WTC11 (cell line): ENCODE data around the gene ASTE1. TPM values are rescaled to one million over a fixed set of nuclear protein-coding genes. Genes with fewer than 3 reads are reported as not detected.

ENCODE experiments used
- ATAC-seq: fragments of 200-7000 bp; cut with Tn5 transposase; 2 replicates; pipeline ENCODE4 v1.10.0; 2021; ENCODE audit warnings: mild to moderate bottlenecking, moderate library complexity
- CTCF ChIA-PET: fragments of 300-600 bp; sonication (Branson Sonifier 250); formaldehyde crosslinking; loops from one replicate; lab custom pipeline; 2021; ENCODE audit warnings: antibody characterized with exemption; lab: Charles Lee
- POLR2A ChIA-PET: fragments of 350-600 bp; sonication (Branson Sonifier 250); formaldehyde crosslinking; loops from one replicate; lab custom pipeline; 2021; ENCODE audit warnings: antibody characterized with exemption; lab: Charles Lee
- DNase-seq: peaks from one replicate; pipeline ENCODE4 v3.0.0; 2021; ENCODE audit warnings: low spot score
- H3K27ac Mint-ChIP-seq: 2 replicates; pipeline ENCODE4 v1.8.0; 2021; ENCODE audit warnings: mixed read lengths
- H3K27me3 Mint-ChIP-seq: 2 replicates; pipeline ENCODE4 v1.8.0; 2021; ENCODE audit warnings: low read depth, mild to moderate bottlenecking, moderate library complexity, mixed read lengths
- H3K36me3 Mint-ChIP-seq: 2 replicates; pipeline ENCODE4 v1.8.0; 2021; ENCODE audit warnings: mixed read lengths
- H3K4me1 Mint-ChIP-seq: 2 replicates; pipeline ENCODE4 v1.8.0; 2022; ENCODE audit warnings: mixed read lengths
- H3K4me3 Mint-ChIP-seq: 2 replicates; pipeline ENCODE4 v1.8.0; 2021; ENCODE audit warnings: mild to moderate bottlenecking, moderate library complexity, mixed read lengths
- H3K9me3 Mint-ChIP-seq: 2 replicates; pipeline ENCODE4 v1.8.0; 2021; ENCODE audit warnings: mixed read lengths
- CREM ChIP-seq: sonication (generic); formaldehyde crosslinking; IDR thresholded peaks from 2 replicates; pipeline ENCODE4 v1.8.1; 2022; ENCODE audit warnings: mild to moderate bottlenecking, missing genetic modification reagents, moderate library complexity
- ETV6 ChIP-seq: sonication (generic); formaldehyde crosslinking; IDR thresholded peaks from 2 replicates; pipeline ENCODE4 v1.8.1; 2022; ENCODE audit warnings: mild to moderate bottlenecking, missing genetic modification reagents
- GABPB1 ChIP-seq: sonication (generic); formaldehyde crosslinking; IDR thresholded peaks from 2 replicates; pipeline ENCODE4 v1.8.1; 2023; ENCODE audit warnings: mild to moderate bottlenecking, missing genetic modification reagents
- HMGA2 ChIP-seq: fragments of 250-450 bp; sonication (Bioruptor Pico); IDR thresholded peaks from 2 replicates; pipeline ENCODE4 v1.4.0; 2021; ENCODE audit warnings: mild to moderate bottlenecking, moderate library complexity
- MAX ChIP-seq: sonication (generic); formaldehyde crosslinking; IDR thresholded peaks from 2 replicates; pipeline ENCODE4 v1.8.0; 2022; ENCODE audit warnings: mild to moderate bottlenecking, missing genetic modification reagents
- NFE2L1 ChIP-seq: sonication (generic); formaldehyde crosslinking; IDR thresholded peaks from 2 replicates; pipeline ENCODE4 v1.8.1; 2023; ENCODE audit warnings: missing genetic modification reagents
- NFYB ChIP-seq: sonication (generic); formaldehyde crosslinking; conservative IDR thresholded peaks from 2 replicates; pipeline ENCODE4 v1.8.0; 2022; ENCODE audit warnings: low read depth, missing genetic modification reagents
- RELA ChIP-seq: sonication (generic); formaldehyde crosslinking; IDR thresholded peaks from 2 replicates; pipeline ENCODE4 v1.8.1; 2022; ENCODE audit warnings: missing genetic modification reagents, mild to moderate bottlenecking, borderline replicate concordance
- SMAD4 ChIP-seq: sonication (generic); formaldehyde crosslinking; IDR thresholded peaks from 2 replicates; pipeline ENCODE4 v1.8.0; 2022; ENCODE audit warnings: mild to moderate bottlenecking, missing genetic modification reagents
- ZBTB21 ChIP-seq: sonication (generic); formaldehyde crosslinking; IDR thresholded peaks from 2 replicates; pipeline ENCODE4 v1.8.1; 2023; ENCODE audit warnings: mild to moderate bottlenecking, missing genetic modification reagents, borderline replicate concordance
- ZNF138 ChIP-seq: sonication (generic); formaldehyde crosslinking; conservative IDR thresholded peaks from 2 replicates; pipeline ENCODE4 v1.8.1; 2022; ENCODE audit warnings: mild to moderate bottlenecking, moderate library complexity, missing genetic modification reagents
- ZNF317 ChIP-seq: sonication (generic); formaldehyde crosslinking; IDR thresholded peaks from 2 replicates; pipeline ENCODE4 v1.8.1; 2023; ENCODE audit warnings: low read depth, mild to moderate bottlenecking, moderate library complexity, missing genetic modification reagents, borderline replicate concordance
- ZNF671 ChIP-seq: fragments of 250-450 bp; sonication (Bioruptor Pico); IDR thresholded peaks from 2 replicates; pipeline ENCODE4 v1.8.0; 2021; ENCODE audit warnings: mild to moderate bottlenecking
- total RNA-seq: library from RNA; stranded (reverse); gene quantifications from 3 replicates; pipeline ENCODE4 v1.2.3, GENCODE V29; 2021
- TF ChIP-seq, protein P1 (sequence below): sonication (generic); formaldehyde crosslinking; IDR thresholded peaks from 2 replicates; pipeline ENCODE4 v1.8.1; 2023; ENCODE audit warnings: mild to moderate bottlenecking, missing genetic modification reagents, borderline replicate concordance
- TF ChIP-seq, protein P2 (sequence below): sonication (generic); formaldehyde crosslinking; IDR thresholded peaks from 2 replicates; pipeline ENCODE4 v1.8.0; 2023; ENCODE audit warnings: mild to moderate bottlenecking, missing genetic modification reagents
- TF ChIP-seq, protein P3 (sequence below): sonication (generic); formaldehyde crosslinking; IDR thresholded peaks from 2 replicates; pipeline ENCODE4 v1.8.1; 2022; ENCODE audit warnings: low read depth, missing genetic modification reagents, borderline replicate concordance
- TF ChIP-seq, protein P4 (sequence below): fragments of 250-450 bp; sonication (Bioruptor Pico); IDR thresholded peaks from 2 replicates; pipeline ENCODE4 v2.1.2; 2022; ENCODE audit warnings: mild to moderate bottlenecking, moderate library complexity
- TF ChIP-seq, protein P5 (sequence below): sonication (generic); formaldehyde crosslinking; IDR thresholded peaks from 2 replicates; pipeline ENCODE4 v1.8.0; 2022; ENCODE audit warnings: mild to moderate bottlenecking, missing genetic modification reagents
- TF ChIP-seq, protein P6 (sequence below): sonication (generic); formaldehyde crosslinking; IDR thresholded peaks from 2 replicates; pipeline ENCODE4 v1.8.0; 2022; ENCODE audit warnings: mild to moderate bottlenecking, missing genetic modification reagents

Gene ASTE1
- total RNA-seq, 1 experiment from 2014 or later: 5.8 TPM

- DNase-seq (no peak), ATAC-seq (no peak)
- H3K4me1 Mint-ChIP-seq: no peaks in the 10 kb centered on the region
- ChIA-PET CTCF (no interaction called here), POLR2A (no interaction called here)
- no peaks in the 10 kb centered on the region for H3K27me3 Mint-ChIP-seq
- no peak overlapping the region for H3K27ac Mint-ChIP-seq
- H3K4me3 Mint-ChIP-seq: no peak overlapping the region
- no peaks in the 10 kb centered on the region for H3K9me3 Mint-ChIP-seq
- peaks cover 7% of the 10 kb centered on the region for H3K36me3 Mint-ChIP-seq
- no peak for TF ChIP-seq ZNF671
- TF ChIP-seq NFE2L1 (CRISPR knock-in tag): no peak
- TF ChIP-seq RELA: no peak
- TF ChIP-seq MAX: no peak
- no peak for TF ChIP-seq HMGA2 (CRISPR knock-in tag)
- TF ChIP-seq ETV6 (CRISPR knock-in tag): no peak
- no peak for TF ChIP-seq GABPB1 (CRISPR knock-in tag)
- TF ChIP-seq NFYB (CRISPR knock-in tag): no peak
These were observed 45.2 kb downstream of the ASTE1 start for GRCh38 chr3:130981469-130981868.

DNA sequence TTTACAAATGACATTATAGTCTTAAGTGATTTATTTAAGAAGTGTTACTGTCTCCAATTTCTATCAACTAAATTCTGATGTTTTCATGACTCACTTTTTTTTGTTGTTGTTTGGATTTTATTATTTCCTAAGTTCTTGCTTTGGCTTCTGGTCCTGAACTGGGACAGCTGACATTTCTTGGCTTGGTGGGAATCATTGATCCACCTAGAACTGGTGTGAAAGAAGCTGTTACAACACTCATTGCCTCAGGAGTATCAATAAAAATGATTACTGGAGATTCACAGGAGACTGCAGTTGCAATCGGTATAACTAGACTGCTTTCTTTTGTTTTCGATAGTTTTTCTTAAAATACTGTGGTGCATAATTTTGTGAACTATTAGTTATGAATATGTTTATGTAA lies 47.5 kb downstream of the ASTE1 start:
- no peak for DNase-seq
- Mint-ChIP-seq H3K27me3 (no peaks in the 10 kb centered on the region), H3K27ac (no peak overlapping the region), H3K9me3 (no peaks in the 10 kb centered on the region), H3K4me1 (peaks cover 14% of the 10 kb centered on the region), H3K36me3 (peaks cover 7% of the 10 kb centered on the region), H3K4me3 (no peak overlapping the region)
- POLR2A ChIA-PET: no interaction called here
- TF ChIP-seq ZBTB21: no peak
- TF ChIP-seq, protein P1, sequence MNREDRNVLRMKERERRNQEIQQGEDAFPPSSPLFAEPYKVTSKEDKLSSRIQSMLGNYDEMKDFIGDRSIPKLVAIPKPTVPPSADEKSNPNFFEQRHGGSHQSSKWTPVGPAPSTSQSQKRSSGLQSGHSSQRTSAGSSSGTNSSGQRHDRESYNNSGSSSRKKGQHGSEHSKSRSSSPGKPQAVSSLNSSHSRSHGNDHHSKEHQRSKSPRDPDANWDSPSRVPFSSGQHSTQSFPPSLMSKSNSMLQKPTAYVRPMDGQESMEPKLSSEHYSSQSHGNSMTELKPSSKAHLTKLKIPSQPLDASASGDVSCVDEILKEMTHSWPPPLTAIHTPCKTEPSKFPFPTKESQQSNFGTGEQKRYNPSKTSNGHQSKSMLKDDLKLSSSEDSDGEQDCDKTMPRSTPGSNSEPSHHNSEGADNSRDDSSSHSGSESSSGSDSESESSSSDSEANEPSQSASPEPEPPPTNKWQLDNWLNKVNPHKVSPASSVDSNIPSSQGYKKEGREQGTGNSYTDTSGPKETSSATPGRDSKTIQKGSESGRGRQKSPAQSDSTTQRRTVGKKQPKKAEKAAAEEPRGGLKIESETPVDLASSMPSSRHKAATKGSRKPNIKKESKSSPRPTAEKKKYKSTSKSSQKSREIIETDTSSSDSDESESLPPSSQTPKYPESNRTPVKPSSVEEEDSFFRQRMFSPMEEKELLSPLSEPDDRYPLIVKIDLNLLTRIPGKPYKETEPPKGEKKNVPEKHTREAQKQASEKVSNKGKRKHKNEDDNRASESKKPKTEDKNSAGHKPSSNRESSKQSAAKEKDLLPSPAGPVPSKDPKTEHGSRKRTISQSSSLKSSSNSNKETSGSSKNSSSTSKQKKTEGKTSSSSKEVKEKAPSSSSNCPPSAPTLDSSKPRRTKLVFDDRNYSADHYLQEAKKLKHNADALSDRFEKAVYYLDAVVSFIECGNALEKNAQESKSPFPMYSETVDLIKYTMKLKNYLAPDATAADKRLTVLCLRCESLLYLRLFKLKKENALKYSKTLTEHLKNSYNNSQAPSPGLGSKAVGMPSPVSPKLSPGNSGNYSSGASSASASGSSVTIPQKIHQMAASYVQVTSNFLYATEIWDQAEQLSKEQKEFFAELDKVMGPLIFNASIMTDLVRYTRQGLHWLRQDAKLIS: no peak
- no peak for TF ChIP-seq NFE2L1 (CRISPR knock-in tag)
- TF ChIP-seq ZNF317 (CRISPR knock-in tag): no peak
- TF ChIP-seq, protein P2, sequence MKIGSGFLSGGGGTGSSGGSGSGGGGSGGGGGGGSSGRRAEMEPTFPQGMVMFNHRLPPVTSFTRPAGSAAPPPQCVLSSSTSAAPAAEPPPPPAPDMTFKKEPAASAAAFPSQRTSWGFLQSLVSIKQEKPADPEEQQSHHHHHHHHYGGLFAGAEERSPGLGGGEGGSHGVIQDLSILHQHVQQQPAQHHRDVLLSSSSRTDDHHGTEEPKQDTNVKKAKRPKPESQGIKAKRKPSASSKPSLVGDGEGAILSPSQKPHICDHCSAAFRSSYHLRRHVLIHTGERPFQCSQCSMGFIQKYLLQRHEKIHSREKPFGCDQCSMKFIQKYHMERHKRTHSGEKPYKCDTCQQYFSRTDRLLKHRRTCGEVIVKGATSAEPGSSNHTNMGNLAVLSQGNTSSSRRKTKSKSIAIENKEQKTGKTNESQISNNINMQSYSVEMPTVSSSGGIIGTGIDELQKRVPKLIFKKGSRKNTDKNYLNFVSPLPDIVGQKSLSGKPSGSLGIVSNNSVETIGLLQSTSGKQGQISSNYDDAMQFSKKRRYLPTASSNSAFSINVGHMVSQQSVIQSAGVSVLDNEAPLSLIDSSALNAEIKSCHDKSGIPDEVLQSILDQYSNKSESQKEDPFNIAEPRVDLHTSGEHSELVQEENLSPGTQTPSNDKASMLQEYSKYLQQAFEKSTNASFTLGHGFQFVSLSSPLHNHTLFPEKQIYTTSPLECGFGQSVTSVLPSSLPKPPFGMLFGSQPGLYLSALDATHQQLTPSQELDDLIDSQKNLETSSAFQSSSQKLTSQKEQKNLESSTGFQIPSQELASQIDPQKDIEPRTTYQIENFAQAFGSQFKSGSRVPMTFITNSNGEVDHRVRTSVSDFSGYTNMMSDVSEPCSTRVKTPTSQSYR (CRISPR knock-in tag): no peak
- CTCF ChIA-PET: no interaction called here
- no peak for ATAC-seq

- no peak overlapping the region for H3K27ac Mint-ChIP-seq
- CTCF ChIA-PET: no interaction called here
- no peaks in the 10 kb centered on the region for H3K9me3 Mint-ChIP-seq
- no peak for TF ChIP-seq NFYB (CRISPR knock-in tag)
- no peak for TF ChIP-seq HMGA2 (CRISPR knock-in tag)
- no peak for TF ChIP-seq SMAD4 (CRISPR knock-in tag)
- no peak for TF ChIP-seq NFE2L1 (CRISPR knock-in tag)
- TF ChIP-seq CREM: no peak
- TF ChIP-seq, protein P3, sequence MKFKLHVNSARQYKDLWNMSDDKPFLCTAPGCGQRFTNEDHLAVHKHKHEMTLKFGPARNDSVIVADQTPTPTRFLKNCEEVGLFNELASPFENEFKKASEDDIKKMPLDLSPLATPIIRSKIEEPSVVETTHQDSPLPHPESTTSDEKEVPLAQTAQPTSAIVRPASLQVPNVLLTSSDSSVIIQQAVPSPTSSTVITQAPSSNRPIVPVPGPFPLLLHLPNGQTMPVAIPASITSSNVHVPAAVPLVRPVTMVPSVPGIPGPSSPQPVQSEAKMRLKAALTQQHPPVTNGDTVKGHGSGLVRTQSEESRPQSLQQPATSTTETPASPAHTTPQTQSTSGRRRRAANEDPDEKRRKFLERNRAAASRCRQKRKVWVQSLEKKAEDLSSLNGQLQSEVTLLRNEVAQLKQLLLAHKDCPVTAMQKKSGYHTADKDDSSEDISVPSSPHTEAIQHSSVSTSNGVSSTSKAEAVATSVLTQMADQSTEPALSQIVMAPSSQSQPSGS: no peak
- TF ChIP-seq, protein P4, sequence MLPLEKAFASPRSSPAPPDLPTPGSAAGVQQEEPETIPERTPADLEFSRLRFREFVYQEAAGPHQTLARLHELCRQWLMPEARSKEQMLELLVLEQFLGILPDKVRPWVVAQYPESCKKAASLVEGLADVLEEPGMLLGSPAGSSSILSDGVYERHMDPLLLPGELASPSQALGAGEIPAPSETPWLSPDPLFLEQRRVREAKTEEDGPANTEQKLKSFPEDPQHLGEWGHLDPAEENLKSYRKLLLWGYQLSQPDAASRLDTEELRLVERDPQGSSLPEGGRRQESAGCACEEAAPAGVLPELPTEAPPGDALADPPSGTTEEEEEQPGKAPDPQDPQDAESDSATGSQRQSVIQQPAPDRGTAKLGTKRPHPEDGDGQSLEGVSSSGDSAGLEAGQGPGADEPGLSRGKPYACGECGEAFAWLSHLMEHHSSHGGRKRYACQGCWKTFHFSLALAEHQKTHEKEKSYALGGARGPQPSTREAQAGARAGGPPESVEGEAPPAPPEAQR: no peak
- TF ChIP-seq, protein P5, sequence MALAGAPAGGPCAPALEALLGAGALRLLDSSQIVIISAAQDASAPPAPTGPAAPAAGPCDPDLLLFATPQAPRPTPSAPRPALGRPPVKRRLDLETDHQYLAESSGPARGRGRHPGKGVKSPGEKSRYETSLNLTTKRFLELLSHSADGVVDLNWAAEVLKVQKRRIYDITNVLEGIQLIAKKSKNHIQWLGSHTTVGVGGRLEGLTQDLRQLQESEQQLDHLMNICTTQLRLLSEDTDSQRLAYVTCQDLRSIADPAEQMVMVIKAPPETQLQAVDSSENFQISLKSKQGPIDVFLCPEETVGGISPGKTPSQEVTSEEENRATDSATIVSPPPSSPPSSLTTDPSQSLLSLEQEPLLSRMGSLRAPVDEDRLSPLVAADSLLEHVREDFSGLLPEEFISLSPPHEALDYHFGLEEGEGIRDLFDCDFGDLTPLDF (CRISPR knock-in tag): no peak
- TF ChIP-seq ZNF138 (CRISPR knock-in tag): no peak
- TF ChIP-seq, protein P6, sequence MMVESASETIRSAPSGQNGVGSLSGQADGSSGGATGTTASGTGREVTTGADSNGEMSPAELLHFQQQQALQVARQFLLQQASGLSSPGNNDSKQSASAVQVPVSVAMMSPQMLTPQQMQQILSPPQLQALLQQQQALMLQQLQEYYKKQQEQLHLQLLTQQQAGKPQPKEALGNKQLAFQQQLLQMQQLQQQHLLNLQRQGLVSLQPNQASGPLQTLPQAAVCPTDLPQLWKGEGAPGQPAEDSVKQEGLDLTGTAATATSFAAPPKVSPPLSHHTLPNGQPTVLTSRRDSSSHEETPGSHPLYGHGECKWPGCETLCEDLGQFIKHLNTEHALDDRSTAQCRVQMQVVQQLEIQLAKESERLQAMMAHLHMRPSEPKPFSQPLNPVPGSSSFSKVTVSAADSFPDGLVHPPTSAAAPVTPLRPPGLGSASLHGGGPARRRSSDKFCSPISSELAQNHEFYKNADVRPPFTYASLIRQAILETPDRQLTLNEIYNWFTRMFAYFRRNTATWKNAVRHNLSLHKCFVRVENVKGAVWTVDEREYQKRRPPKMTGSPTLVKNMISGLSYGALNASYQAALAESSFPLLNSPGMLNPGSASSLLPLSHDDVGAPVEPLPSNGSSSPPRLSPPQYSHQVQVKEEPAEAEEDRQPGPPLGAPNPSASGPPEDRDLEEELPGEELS: no peak
These were observed 49.9 kb downstream of the ASTE1 start for GRCh38 chr3:130976706-130977105.

More at GRCh38 chr3:130976706-130977105, 49.9 kb downstream of the ASTE1 start:
- no peak overlapping the region for H3K4me3 Mint-ChIP-seq
- H3K4me1 Mint-ChIP-seq: peaks cover 25% of the 10 kb centered on the region
- ATAC-seq: no peak
- DNase-seq: no peak
- peaks cover 11% of the 10 kb centered on the region for H3K36me3 Mint-ChIP-seq
- POLR2A ChIA-PET: no interaction called here
- H3K27me3 Mint-ChIP-seq: no peaks in the 10 kb centered on the region
